GM19324 (cell line): Measurements from ENCODE around the gene PRG2.
"Not testable (repeated sequence)": the region's sequence is repeated elsewhere in the genome, so short reads cannot be mapped to it uniquely, and the experiment has no call there.

ENCODE experiments used
- ATAC-seq: cut with Tn5 transposase; IDR thresholded peaks from one replicate; pipeline ENCODE4 v1.9.1; 2021; ENCODE audit warnings: mild to moderate bottlenecking, moderate library complexity; ENCODE audit not compliant: unreplicated experiment, low FRiP score

PRG2 gene

DNA sequence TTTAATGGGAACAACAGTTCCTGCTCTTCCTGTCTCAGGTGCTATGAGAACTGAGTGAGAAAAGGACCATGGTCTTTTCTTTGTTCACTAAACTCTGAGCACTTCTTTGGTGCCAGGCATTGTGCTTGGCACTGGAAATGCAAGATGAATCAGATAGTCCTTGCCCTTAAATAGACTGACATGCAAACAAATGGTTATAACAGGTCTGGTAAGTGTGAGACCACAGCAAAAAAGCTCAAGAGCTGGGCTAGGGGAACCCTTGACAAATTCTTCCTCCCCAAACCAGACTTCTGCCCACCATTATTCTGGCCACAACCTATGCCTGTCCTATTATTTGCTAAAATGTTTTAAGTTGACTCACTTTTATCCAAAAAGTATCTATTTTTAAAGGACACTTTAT lies 31.4 kb upstream of the PRG2 start:
- no peak for ATAC-seq

GRCh38 chr11:57421066-57421465 lies 30.6 kb upstream of the PRG2 start:
- ATAC-seq, result no peak

DNA sequence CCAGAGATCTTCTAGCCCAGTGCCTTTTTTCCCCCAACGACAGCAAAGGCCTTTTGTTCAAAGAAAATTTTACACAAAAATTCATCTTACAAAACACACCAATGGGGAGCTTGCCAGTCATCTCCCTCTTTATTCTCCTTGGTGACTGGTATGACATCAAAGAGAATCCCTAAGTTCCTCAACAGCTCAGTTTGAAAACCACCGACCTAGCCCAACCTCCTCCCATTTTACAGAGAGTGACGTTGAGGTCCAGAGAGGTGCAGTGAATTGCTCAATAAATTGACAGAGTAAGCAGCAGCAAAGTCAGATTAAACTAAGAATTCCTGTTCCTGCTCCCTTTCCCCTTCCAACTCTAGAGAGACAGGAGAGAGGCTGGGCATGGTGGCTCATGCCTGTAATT lies 28.7 kb upstream of the PRG2 start:
- no peak for ATAC-seq

GRCh38 chr11:57418131-57418530 lies 27.7 kb upstream of the PRG2 start:
- ATAC-seq, result no peak

- no peak for ATAC-seq
These were observed 26.6 kb upstream of the PRG2 start for GRCh38 chr11:57417056-57417455.

GRCh38 chr11:57416436-57416835 lies 26.0 kb upstream of the PRG2 start:
- ATAC-seq, result no peak

- ATAC-seq, result no peak
These were observed 24.3 kb upstream of the PRG2 start for GRCh38 chr11:57414612-57415212.

GRCh38 chr11:57413681-57414080 lies 23.2 kb upstream of the PRG2 start:
- ATAC-seq, result no peak

GRCh38 chr11:57410287-57410686 lies 19.8 kb upstream of the PRG2 start:
- no peak for ATAC-seq

- no peak for ATAC-seq
These were observed 19.1 kb upstream of the PRG2 start for GRCh38 chr11:57409321-57410100.

GRCh38 chr11:57408771-57409170 lies 18.3 kb upstream of the PRG2 start:
- ATAC-seq, result no peak

- ATAC-seq, result no peak
These were observed 17.6 kb upstream of the PRG2 start for GRCh38 chr11:57407941-57408475.

DNA sequence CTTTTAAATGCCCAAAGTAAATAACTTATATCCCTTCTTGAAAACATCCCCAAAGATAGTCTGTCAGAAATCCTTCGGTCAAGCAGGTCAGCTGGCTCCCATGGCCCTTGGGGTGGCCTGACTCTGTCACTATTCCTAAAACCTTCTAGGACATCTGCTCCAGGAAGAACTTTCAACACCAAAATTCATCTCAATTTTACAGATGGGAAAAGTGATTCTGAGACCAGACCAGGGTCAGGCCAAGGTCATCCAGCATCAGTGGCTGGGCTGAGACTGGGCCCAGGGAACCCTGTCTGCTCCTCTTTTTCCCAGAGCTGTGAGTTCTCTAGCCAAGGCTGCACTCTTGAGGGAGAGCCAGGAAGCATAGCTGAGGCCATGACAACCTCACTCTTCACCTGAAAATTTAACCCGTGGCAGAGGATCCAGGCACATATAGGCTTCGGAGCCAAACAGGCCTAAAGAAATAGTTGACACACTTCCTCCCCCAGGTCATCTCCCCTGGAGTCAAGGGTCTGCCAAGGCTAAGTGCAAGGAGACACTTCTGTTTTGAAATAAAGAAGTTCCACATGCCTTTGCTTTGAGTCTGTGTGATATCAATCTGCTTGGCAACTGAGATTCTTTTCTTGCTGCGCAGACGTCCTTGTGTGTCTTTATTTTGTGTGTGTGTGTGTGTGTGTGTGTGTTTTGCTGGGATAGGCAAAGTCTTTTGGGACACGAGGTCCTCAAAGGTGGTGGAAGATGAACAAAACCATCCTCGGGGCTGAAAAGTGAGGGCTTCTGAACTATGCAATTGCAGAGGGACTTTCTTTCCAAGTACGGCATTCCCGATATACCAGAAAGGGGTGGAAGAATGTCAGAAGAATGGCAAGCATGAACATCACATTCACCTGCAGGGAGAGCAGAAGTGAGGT lies 16.8 kb upstream of the PRG2 start:
- no peak for ATAC-seq

DNA sequence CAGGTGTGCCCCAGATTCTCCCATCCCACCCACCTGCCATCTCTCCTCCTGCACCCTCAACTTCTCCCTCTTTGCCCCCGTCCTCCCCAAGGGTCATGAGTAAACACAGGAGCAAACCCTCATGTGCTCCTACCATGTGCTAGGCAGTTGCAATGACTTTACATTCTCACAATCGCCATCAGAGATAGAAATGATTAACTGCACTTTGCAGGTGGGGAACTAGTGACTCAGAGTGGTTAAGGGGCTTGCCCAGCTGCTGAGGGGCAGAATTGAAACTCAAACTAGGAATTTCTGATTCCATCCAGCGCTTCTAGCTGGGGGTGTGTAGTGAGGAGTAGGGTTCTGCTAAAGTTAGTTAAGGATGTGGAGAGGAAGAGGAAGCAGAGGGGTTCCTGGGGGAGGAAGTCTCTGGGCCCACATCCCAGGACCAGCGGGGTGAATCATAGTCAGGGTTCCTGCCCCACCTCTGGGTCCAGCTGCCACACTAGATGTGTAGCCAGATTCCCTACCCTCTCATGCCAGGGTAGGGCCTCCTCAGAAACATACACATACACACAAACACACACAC lies 16.0 kb upstream of the PRG2 start:
- ATAC-seq, result peak; percentile 59

- no peak for ATAC-seq
These were observed 14.9 kb upstream of the PRG2 start for GRCh38 chr11:57405271-57405860.

GRCh38 chr11:57403802-57404147 lies 13.3 kb upstream of the PRG2 start:
- no peak for ATAC-seq

GRCh38 chr11:57403003-57403801 lies 12.8 kb upstream of the PRG2 start:
- not testable (repeated sequence) for ATAC-seq

GRCh38 chr11:57402188-57403002 lies 11.9 kb upstream of the PRG2 start:
- ATAC-seq, result no peak
